Measurements from ENCODE around the gene SDK1. TPM values are rescaled to one million over a fixed set of nuclear protein-coding genes. Genes with fewer than 3 reads are reported as not detected.

The SDK1 gene
- total and polyA plus RNA-seq, 2 of the 8 experiments (the other 6 are each of a cell fraction or from before 2014, with no cell fraction given): 3.3 to 7.2 TPM

DNA sequence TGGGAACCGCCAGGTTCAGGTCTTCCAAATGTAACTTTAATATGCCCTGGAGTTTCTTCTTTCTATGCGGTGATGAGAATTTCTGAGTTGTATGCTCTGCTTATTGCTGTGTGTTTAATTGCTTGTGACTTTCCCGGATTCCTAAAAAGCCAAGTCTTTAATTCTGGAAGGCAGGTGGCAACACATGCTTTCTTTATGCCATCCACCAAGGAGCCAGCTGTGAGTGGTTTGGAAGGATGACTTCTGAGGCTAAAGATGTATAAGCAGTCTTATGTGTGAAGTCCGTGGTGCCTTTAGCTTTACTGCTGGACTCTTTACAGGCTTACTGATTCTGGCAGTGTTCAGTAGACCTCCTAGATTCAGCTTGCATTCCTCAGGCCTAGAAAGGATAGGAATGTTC lies 3.1 kb downstream of the SDK1 start:
- H4K5ac ChIP-seq (ENCODE audit: insufficient read length, low read depth, low read length): no peak overlapping the region
- peaks cover 2 to 8% (median 5%) of the 10 kb centered on the region in 4 experiments; a peak in 6 of 7 replicates for H3K4me1 ChIP-seq (replicated peaks in 1 of 4; ENCODE audit: control insufficient read depth in 3 of 4, insufficient read depth in 4 of 4, low read length in 3 of 4)
- H2BK20ac ChIP-seq (ENCODE audit: low read length): no peak overlapping the region
- no peak overlapping the region for H3K27ac ChIP-seq (ENCODE audit: low read depth, low read length)
- no peak for FAIRE-seq
- peaks cover 0 to 9% (median 0%) of the 10 kb centered on the region in 4 experiments; a peak in 3 of 7 replicates for H3K27me3 ChIP-seq (replicated peaks in 1 of 4; ENCODE audit: control insufficient read depth in 3 of 4, extremely low read depth in 1 of 4, insufficient read depth in 3 of 4, low read length in 3 of 4)
- ChIA-PET POLR2A (ENCODE audit: partially characterized antibody) (interaction anchor here (0.5 to 0.7 kb wide), 2 partner anchors 17 to 26 kb away, joined by 3 read pairs; no protein-coding TSS in a partner anchor), CTCF (ENCODE audit: partially characterized antibody) (interaction anchor here (0.9 to 1.5 kb wide), 2 partner anchors 96 to 439 kb away, joined by 4 to 7 read pairs; no protein-coding TSS in a partner anchor)
- H3K9me3 ChIP-seq (ENCODE audit: insufficient read depth in 2 of 2, low read depth in 1 of 2, low read length in 1 of 2): no peaks in the 10 kb centered on the region
- DNase-seq (ENCODE audit: low read depth in 1 of 2, low spot score in 2 of 2): no peak
- H2BK120ac ChIP-seq (replicated peaks; ENCODE audit: low read depth, low read length): no peak overlapping the region
- no peak overlapping the region for H2BK12ac ChIP-seq (ENCODE audit: low read depth, low read length)
- H4K8ac ChIP-seq (ENCODE audit: extremely low read depth, insufficient read depth, low read length): no peak overlapping the region
- no peaks in the 10 kb centered on the region for H3K36me3 ChIP-seq (ENCODE audit: control insufficient read depth in 2 of 4, insufficient read depth in 4 of 4, low read length in 3 of 4)
- no peak overlapping the region for H3K56ac ChIP-seq (replicated peaks; ENCODE audit: insufficient read length, low read depth, low read length)
- H3K79me1 ChIP-seq (ENCODE audit: low read depth, low read length): no peaks in the 10 kb centered on the region
- H2BK15ac ChIP-seq (ENCODE audit: low read length): 0 out of 2 replicates have a peak overlapping the region, but pooled peaks have one; percentile 8
- no peak overlapping the region for H3K4me2 ChIP-seq (ENCODE audit: insufficient read depth in 1 of 2, low read depth in 2 of 2, low read length in 2 of 2)
- H3K18ac ChIP-seq (ENCODE audit: extremely low read depth, low read length): no peak overlapping the region
- H2AFZ ChIP-seq (ENCODE audit: low read length): no peak overlapping the region
- no peak overlapping the region for H3K4me3 ChIP-seq (ENCODE audit: extremely low read depth in 1 of 4, insufficient read depth in 2 of 4, low read depth in 3 of 4, low read length in 4 of 4)
- peaks cover 11% of the 10 kb centered on the region for H3K23me2 ChIP-seq (ENCODE audit: low read depth, low read length)
- H4K20me1 ChIP-seq (replicated peaks in 1 of 2; ENCODE audit: control insufficient read depth in 1 of 2, insufficient read depth in 2 of 2, low read length in 2 of 2): no peaks in the 10 kb centered on the region
- WGBS, 2 experiments (ENCODE audit: extremely low coverage in 1 of 2, insufficient coverage in 1 of 2, insufficient read length in 1 of 2, insufficient replicate concordance in 2 of 2, low coverage in 1 of 2, low lambda C conversion rate in 2 of 2, missing lambda C conversion rate in 1 of 2): 85% methylated on average over 4 of the region's 4 CpGs; no CpG with 5 or more reads in 1 of the 2 experiments
- H4K91ac ChIP-seq (replicated peaks; ENCODE audit: insufficient read length, low read length): no peak overlapping the region
- H3K4ac ChIP-seq (replicated peaks; ENCODE audit: insufficient read length, low read depth, low read length): no peak overlapping the region
- H2AK5ac ChIP-seq (ENCODE audit: low read depth, low read length): no peak overlapping the region
- no peak overlapping the region for H3K23ac ChIP-seq (ENCODE audit: insufficient read length)
- H3K14ac ChIP-seq (ENCODE audit: insufficient read length): no peak overlapping the region
- no peak overlapping the region for H2BK5ac ChIP-seq (ENCODE audit: low read depth, low read length)
- no peak overlapping the region for H3K9ac ChIP-seq (replicated peaks in 1 of 4; ENCODE audit: extremely low read depth in 1 of 4, low read depth in 3 of 4, low read length in 3 of 4)
- peaks cover 0 to 24% of the 10 kb centered on the region in 2 experiments; a peak in 2 of 4 replicates for H3K79me2 ChIP-seq (ENCODE audit: control insufficient read depth in 1 of 2, insufficient read depth in 2 of 2, low read length in 2 of 2)
- TF ChIP-seq FOSL1 (IDR thresholded peaks at IDR 0.05; ENCODE audit: insufficient read depth, low read depth, low read length) (no peak), EP300 (IDR thresholded peaks at IDR 0.05; ENCODE audit: borderline replicate concordance in 1 of 2, low read depth in 2 of 2, low read length in 2 of 2) (no peak), BRCA1 (IDR thresholded peaks at IDR 0.05; ENCODE audit: low read depth, low read length) (no peak), SP4 (IDR thresholded peaks at IDR 0.05; ENCODE audit: low read length) (no peak), CREB1 (IDR thresholded peaks at IDR 0.05) (no peak), HDAC6 (IDR thresholded peaks at IDR 0.05; ENCODE audit: low read depth, low read length) (no peak), RAD21 (IDR thresholded peaks at IDR 0.05 in 1 of 2, conservative IDR thresholded peaks at IDR 0.05 in 1 of 2; ENCODE audit: low read depth in 2 of 2, low read length in 2 of 2) (no peak), RNF2 (IDR thresholded peaks at IDR 0.05; ENCODE audit: borderline replicate concordance, low read depth, low read length, missing control alignments, poor library complexity, severe bottlenecking) (no peak), ZNF274 (IDR thresholded peaks at IDR 0.05; ENCODE audit: borderline replicate concordance, extremely low read depth, low read length) (no peak), POU5F1 (IDR thresholded peaks at IDR 0.05; ENCODE audit: low read depth, low read length) (no peak), EGR1 (IDR thresholded peaks at IDR 0.05; ENCODE audit: borderline replicate concordance, low read depth, low read length) (no peak), SIX5 (IDR thresholded peaks at IDR 0.05; ENCODE audit: low read depth, low read length) (no peak)
- TF ChIP-seq, protein P1, sequence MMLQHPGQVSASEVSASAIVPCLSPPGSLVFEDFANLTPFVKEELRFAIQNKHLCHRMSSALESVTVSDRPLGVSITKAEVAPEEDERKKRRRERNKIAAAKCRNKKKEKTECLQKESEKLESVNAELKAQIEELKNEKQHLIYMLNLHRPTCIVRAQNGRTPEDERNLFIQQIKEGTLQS (IDR thresholded peaks at IDR 0.05; ENCODE audit: insufficient read depth, low read depth, low read length): no peak
